GM12892 (cell line): ENCODE data around the gene SPTBN1.

ENCODE experiments used
- DNase-seq: peaks from one replicate; pipeline ENCODE4 v3.0.0; 2011; ENCODE audit not compliant: insufficient read length
- FAIRE-seq: peaks from 2 replicates; lab custom pipeline; 2011; peaks lifted over from hg19 to GRCh38; lab: Jason Lieb, UNC
- POLR2A ChIP-seq: IDR thresholded peaks from 2 replicates; pipeline ENCODE4 v1.6.1; 2011; ENCODE audit warnings: low read depth, low read length, control low read depth
- POLR2AphosphoS5 ChIP-seq: IDR thresholded peaks from 2 replicates; pipeline ENCODE4 v1.6.1; 2011; ENCODE audit warnings: low read depth, low read length, control low read depth
- TAF1 ChIP-seq: IDR thresholded peaks from 2 replicates; pipeline ENCODE4 v1.6.1; 2011; ENCODE audit warnings: low read depth, mild to moderate bottlenecking, control low read depth, low read length, borderline replicate concordance

SPTBN1 gene

GRCh38 chr2:54650612-54651011, 194.5 kb downstream of the SPTBN1 start:
- TF ChIP-seq POLR2A (no peak), POLR2AphosphoS5 (no peak), TAF1 (no peak)
- DNase-seq (no peak), FAIRE-seq (no peak)

GRCh38 chr2:54651291-54651690, 195.2 kb downstream of the SPTBN1 start:
- FAIRE-seq (no peak), DNase-seq (no peak)
- no peak for TF ChIP-seq POLR2AphosphoS5

GRCh38 chr2:54652540-54652939, 196.4 kb downstream of the SPTBN1 start:
- TF ChIP-seq POLR2AphosphoS5, result no peak
- no peak for TF ChIP-seq POLR2A
- no peak for TF ChIP-seq TAF1
- FAIRE-seq, result no peak
- no peak for DNase-seq

GRCh38 chr2:54653572-54654204, 197.6 kb downstream of the SPTBN1 start:
- TF ChIP-seq TAF1 (no peak), POLR2A (no peak), POLR2AphosphoS5 (no peak)
- DNase-seq, result no peak
- no peak for FAIRE-seq

- FAIRE-seq (no peak), DNase-seq (no peak)
- TF ChIP-seq POLR2A (no peak), POLR2AphosphoS5 (peak; percentile 41; the same call in 1 of the 2 replicates), TAF1 (no peak)
Measured at GRCh38 chr2:54655046-54655809, 199.1 kb downstream of the SPTBN1 start.

GRCh38 chr2:54656863-54657262, 200.7 kb downstream of the SPTBN1 start:
- FAIRE-seq, result no peak
- TF ChIP-seq TAF1, result no peak
- TF ChIP-seq POLR2AphosphoS5, result no peak
- TF ChIP-seq POLR2A, result no peak

GRCh38 chr2:54657664-54658083, 201.5 kb downstream of the SPTBN1 start:
- no peak for DNase-seq
- TF ChIP-seq POLR2AphosphoS5 (no peak), POLR2A (no peak; the same call in 1 of the 2 replicates), TAF1 (no peak)
- FAIRE-seq, result no peak

More at GRCh38 chr2:54656863-54657262, 200.7 kb downstream of the SPTBN1 start:
- no peak for DNase-seq

GRCh38 chr2:54658564-54659071, 202.5 kb downstream of the SPTBN1 start:
- no peak for DNase-seq
- TF ChIP-seq POLR2A (no peak), TAF1 (no peak), POLR2AphosphoS5 (no peak)

GRCh38 chr2:54659527-54659926, 203.4 kb downstream of the SPTBN1 start:
- no peak for TF ChIP-seq POLR2A
- TF ChIP-seq TAF1, result no peak
- DNase-seq (no peak), FAIRE-seq (no peak)

More at GRCh38 chr2:54658564-54659071, 202.5 kb downstream of the SPTBN1 start:
- FAIRE-seq, result no peak

GRCh38 chr2:54660752-54661151, 204.6 kb downstream of the SPTBN1 start:
- DNase-seq (no peak), FAIRE-seq (no peak)
- TF ChIP-seq TAF1, result no peak
- TF ChIP-seq POLR2AphosphoS5, result no peak
- no peak for TF ChIP-seq POLR2A

GRCh38 chr2:54663424-54664030, 207.4 kb downstream of the SPTBN1 start:
- no peak for DNase-seq
- no peak for FAIRE-seq
- TF ChIP-seq POLR2A (no peak), POLR2AphosphoS5 (peak; percentile 46; the same call in 1 of the 2 replicates), TAF1 (no peak)

GRCh38 chr2:54664238-54664786, 208.2 kb downstream of the SPTBN1 start:
- no peak for TF ChIP-seq POLR2A
- no peak; the same call in 1 of the 2 replicates for TF ChIP-seq POLR2AphosphoS5
- TF ChIP-seq TAF1, result no peak
- no peak for DNase-seq
- FAIRE-seq, result no peak
